ENCODE measurements around the gene MYORG.

DNA sequence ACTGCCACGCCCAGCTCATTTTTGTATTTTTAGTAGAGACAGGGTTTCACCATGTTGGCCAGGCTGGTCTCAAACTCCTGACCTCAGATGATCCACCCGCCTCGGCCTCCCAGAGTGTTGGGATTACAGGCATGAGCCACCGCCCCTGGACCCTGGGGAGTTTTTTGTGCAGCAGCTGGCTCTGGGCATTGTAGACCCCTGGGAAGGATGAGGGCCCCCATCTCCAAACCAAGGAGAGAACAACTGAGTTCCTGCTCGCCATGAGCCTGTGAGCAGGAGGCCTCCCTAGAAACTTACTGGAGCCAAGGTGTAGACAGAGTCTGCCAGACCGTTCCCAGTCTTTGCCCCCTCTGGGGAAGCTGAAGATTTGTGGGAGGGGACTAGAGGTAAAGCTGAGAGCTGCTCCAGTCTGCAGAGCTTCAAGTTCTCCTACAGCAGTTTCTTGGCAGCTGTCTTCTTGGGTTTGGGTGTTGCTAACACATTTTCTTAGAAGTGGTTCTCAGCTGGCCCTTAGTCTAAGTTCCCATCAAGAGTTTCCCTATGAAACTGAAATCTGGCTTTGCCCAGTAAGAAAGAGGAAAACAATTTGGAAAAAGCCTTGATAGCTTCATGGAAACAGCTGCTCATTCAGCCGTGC, 34.9 kb downstream of the MYORG start:
- TF ChIP-seq, protein P1, sequence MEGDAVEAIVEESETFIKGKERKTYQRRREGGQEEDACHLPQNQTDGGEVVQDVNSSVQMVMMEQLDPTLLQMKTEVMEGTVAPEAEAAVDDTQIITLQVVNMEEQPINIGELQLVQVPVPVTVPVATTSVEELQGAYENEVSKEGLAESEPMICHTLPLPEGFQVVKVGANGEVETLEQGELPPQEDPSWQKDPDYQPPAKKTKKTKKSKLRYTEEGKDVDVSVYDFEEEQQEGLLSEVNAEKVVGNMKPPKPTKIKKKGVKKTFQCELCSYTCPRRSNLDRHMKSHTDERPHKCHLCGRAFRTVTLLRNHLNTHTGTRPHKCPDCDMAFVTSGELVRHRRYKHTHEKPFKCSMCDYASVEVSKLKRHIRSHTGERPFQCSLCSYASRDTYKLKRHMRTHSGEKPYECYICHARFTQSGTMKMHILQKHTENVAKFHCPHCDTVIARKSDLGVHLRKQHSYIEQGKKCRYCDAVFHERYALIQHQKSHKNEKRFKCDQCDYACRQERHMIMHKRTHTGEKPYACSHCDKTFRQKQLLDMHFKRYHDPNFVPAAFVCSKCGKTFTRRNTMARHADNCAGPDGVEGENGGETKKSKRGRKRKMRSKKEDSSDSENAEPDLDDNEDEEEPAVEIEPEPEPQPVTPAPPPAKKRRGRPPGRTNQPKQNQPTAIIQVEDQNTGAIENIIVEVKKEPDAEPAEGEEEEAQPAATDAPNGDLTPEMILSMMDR (IDR thresholded peaks at IDR 0.05): no peak
- no peak for TF ChIP-seq POLR2A (IDR thresholded peaks at IDR 0.05)
- TF ChIP-seq POLR2AphosphoS5 (IDR thresholded peaks at IDR 0.05): no peak

Measured in transverse colon (tissue), 4 donors.